HEK293 (cell line): ENCODE data around the gene PIK3R6.

Experiments
- ATF2 ChIP-seq: fragments of 450-650 bp; formaldehyde crosslinking; IDR thresholded peaks from 2 replicates; pipeline ENCODE4 v1.5.1; 2016; ENCODE audit warnings: missing biosample characterization, missing genetic modification characterization, low read depth
- CTCF ChIP-seq: fragments of 450-650 bp; formaldehyde crosslinking; IDR thresholded peaks from 2 replicates; pipeline ENCODE4 v1.5.1; 2016; ENCODE audit warnings: missing biosample characterization, missing genetic modification characterization
- HOXA7 ChIP-seq: sonication (generic); formaldehyde crosslinking; IDR thresholded peaks from 2 replicates; pipeline ENCODE4 v1.8.1; 2022; ENCODE audit warnings: missing genetic modification reagents, borderline replicate concordance
- MZF1 ChIP-seq: fragments of 450-650 bp; formaldehyde crosslinking; IDR thresholded peaks from 2 replicates; pipeline ENCODE4 v1.5.1; 2017; ENCODE audit warnings: missing biosample characterization, missing genetic modification characterization, borderline replicate concordance
- PBX3 ChIP-seq: sonication (generic); formaldehyde crosslinking; IDR thresholded peaks from 2 replicates; pipeline ENCODE4 v1.8.1; 2022; ENCODE audit warnings: mild to moderate bottlenecking, moderate library complexity, missing genetic modification reagents
- YY1 ChIP-seq: fragments of 450-650 bp; formaldehyde crosslinking; IDR thresholded peaks from 2 replicates; pipeline ENCODE4 v1.5.1; 2018; ENCODE audit warnings: missing biosample characterization, missing genetic modification characterization
- ZBTB44 ChIP-seq: fragments of 450-650 bp; IDR thresholded peaks from 2 replicates; pipeline ENCODE4 v1.5.1; 2018; ENCODE audit warnings: missing biosample characterization, mild to moderate bottlenecking, missing genetic modification characterization
- ZFP37 ChIP-seq: fragments of 450-650 bp; formaldehyde crosslinking; IDR thresholded peaks from 2 replicates; pipeline ENCODE4 v1.5.1; 2016; ENCODE audit warnings: missing biosample characterization, missing genetic modification characterization
- ZNF133 ChIP-seq: fragments of 450-650 bp; formaldehyde crosslinking; IDR thresholded peaks from 2 replicates; pipeline ENCODE4 v1.5.1; 2016; ENCODE audit warnings: missing biosample characterization, missing genetic modification characterization
- ZNF184 ChIP-seq: fragments of 450-650 bp; IDR thresholded peaks from 2 replicates; pipeline ENCODE4 v1.5.1; 2018; ENCODE audit warnings: missing biosample characterization, mild to moderate bottlenecking, missing genetic modification characterization
- ZNF266 ChIP-seq: fragments of 450-650 bp; formaldehyde crosslinking; IDR thresholded peaks from 2 replicates; pipeline ENCODE4 v1.5.1; 2016; ENCODE audit warnings: missing biosample characterization, missing genetic modification characterization, low read depth
- ZNF596 ChIP-seq: fragments of 450-650 bp; IDR thresholded peaks from 2 replicates; pipeline ENCODE4 v1.5.0; 2018; ENCODE audit warnings: missing biosample characterization, mild to moderate bottlenecking, missing genetic modification characterization, moderate library complexity
- ZNF670 ChIP-seq: fragments of 450-650 bp; formaldehyde crosslinking; IDR thresholded peaks from 2 replicates; pipeline ENCODE4 v1.5.1; 2016; ENCODE audit warnings: missing biosample characterization, missing genetic modification characterization, low read depth
- ZNF830 ChIP-seq: fragments of 450-650 bp; IDR thresholded peaks from 2 replicates; pipeline ENCODE4 v1.5.0; 2018; ENCODE audit warnings: missing biosample characterization, missing genetic modification characterization, low read depth, mild to moderate bottlenecking, moderate library complexity

GRCh38 chr17:8910969-8911604 lies 43.6 kb upstream of the PIK3R6 start:
- TF ChIP-seq ZNF184, result no peak
- TF ChIP-seq PBX3, result no peak
- no peak for TF ChIP-seq ZNF266
- no peak for TF ChIP-seq CTCF (tag by site-specific recombination)
- TF ChIP-seq MZF1 (tag by site-specific recombination), result no peak
- no peak for TF ChIP-seq YY1 (tag by site-specific recombination)
- no peak for TF ChIP-seq ZNF596 (tag by site-specific recombination)
- TF ChIP-seq ZNF830 (tag by site-specific recombination), result no peak
- TF ChIP-seq ZBTB44 (tag by site-specific recombination), result no peak
- TF ChIP-seq ZNF670 (tag by site-specific recombination), result no peak
- TF ChIP-seq ZFP37 (tag by site-specific recombination), result no peak
- no peak for TF ChIP-seq ZNF133 (tag by site-specific recombination)
- TF ChIP-seq ATF2 (tag by site-specific recombination), result no peak
- no peak for TF ChIP-seq HOXA7 (CRISPR knock-in tag)
